H1 (cell line): ENCODE results near the gene PLK3. TPM values are rescaled to one million over a fixed set of nuclear protein-coding genes. Genes with fewer than 3 reads are reported as not detected.
A peak's percentile ranks its signal among the peaks of the same experiment; 100 is the strongest.

ENCODE experiments used
- CTCF ChIA-PET: fragments of 300-600 bp; sonication (Branson Sonifier 250); formaldehyde crosslinking; loops from one replicate; lab custom pipeline; 2021; ENCODE audit not compliant: partially characterized antibody; lab: Charles Lee
- POLR2A ChIA-PET: fragments of 300-600 bp; sonication (Branson Sonifier 250); formaldehyde crosslinking; loops from one replicate; lab custom pipeline; 2021; ENCODE audit warnings: inconsistent platforms; ENCODE audit not compliant: partially characterized antibody; lab: Charles Lee
- DNase-seq, 2 experiments: peaks; one replicate each; pipeline versions ENCODE4 v3.0.0 to v3.0.0-alpha.2; 2010 to 2022; ENCODE audit warnings: low spot score in 2 of 2, low read depth in 1 of 2, mixed read lengths in 1 of 2
- FAIRE-seq: peaks from 2 replicates; lab custom pipeline; 2011; peaks lifted over from hg19 to GRCh38; lab: Jason Lieb, UNC
- H2AFZ ChIP-seq: 2 replicates; pipeline ENCODE4 v1.8.1; 2012; ENCODE audit warnings: low read length, inconsistent platforms
- H2AK5ac ChIP-seq: 2 replicates; pipeline ENCODE4 v1.6.1; 2013; ENCODE audit warnings: low read depth, low read length
- H2BK120ac ChIP-seq: replicated peaks from 2 replicates; pipeline ENCODE3; 2013; ENCODE audit warnings: low read depth, low read length, inconsistent platforms
- H2BK12ac ChIP-seq: 2 replicates; pipeline ENCODE4 v1.6.1; 2013; ENCODE audit warnings: low read depth, low read length
- H2BK15ac ChIP-seq: 2 replicates; pipeline ENCODE4 v1.6.1; 2013; ENCODE audit warnings: low read length
- H2BK20ac ChIP-seq: 2 replicates; pipeline ENCODE4 v1.6.1; 2013; ENCODE audit warnings: low read length
- H2BK5ac ChIP-seq: 2 replicates; pipeline ENCODE4 v1.6.1; 2013; ENCODE audit warnings: low read depth, low read length
- H3K14ac ChIP-seq: 2 replicates; pipeline ENCODE4 v1.6.1; 2013; ENCODE audit warnings: inconsistent platforms; ENCODE audit not compliant: insufficient read length
- H3K18ac ChIP-seq: 2 replicates; pipeline ENCODE4 v1.6.1; 2013; ENCODE audit warnings: low read length; ENCODE audit errors: extremely low read depth
- H3K23ac ChIP-seq: 2 replicates; pipeline ENCODE4 v1.6.1; 2013; ENCODE audit warnings: inconsistent platforms; ENCODE audit not compliant: insufficient read length
- H3K23me2 ChIP-seq: 2 replicates; pipeline ENCODE4 v1.6.1; 2013; ENCODE audit warnings: low read depth, low read length
- H3K27ac ChIP-seq: 2 replicates; pipeline ENCODE4 v1.6.1; 2011; ENCODE audit warnings: low read depth, low read length, inconsistent platforms
- H3K27me3 ChIP-seq, 4 experiments: replicated peaks in 1 of 4; 1 replicate in 1 of 4; 2 replicates in 3 of 4; pipeline versions ENCODE4 v1.6.1 to v1.8.1; 2011 to 2013; ENCODE audit warnings: low read length in 3 of 4, mild to moderate bottlenecking in 3 of 4, inconsistent platforms in 2 of 4, mixed read lengths in 2 of 4, moderate library complexity in 1 of 4; ENCODE audit not compliant: control insufficient read depth in 3 of 4, insufficient read depth in 3 of 4; ENCODE audit errors: extremely low read depth in 1 of 4
- H3K36me3 ChIP-seq, 4 experiments: 2 replicates each; pipeline versions ENCODE4 v1.6.1 to v1.8.1; 2011 to 2013; ENCODE audit warnings: mild to moderate bottlenecking in 4 of 4, low read length in 3 of 4, moderate library complexity in 2 of 4, control low read depth in 1 of 4, inconsistent platforms in 1 of 4; ENCODE audit not compliant: insufficient read depth in 4 of 4, control insufficient read depth in 2 of 4
- H3K4ac ChIP-seq: replicated peaks from 2 replicates; pipeline ENCODE3; 2013; ENCODE audit warnings: low read length, low read depth, mixed read lengths, inconsistent platforms; ENCODE audit not compliant: insufficient read length
- H3K4me1 ChIP-seq, 4 experiments: replicated peaks in 1 of 4; 1 replicate in 1 of 4; 2 replicates in 3 of 4; pipeline versions ENCODE4 v1.6.1 to v1.8.1; 2011 to 2013; ENCODE audit warnings: low read length in 3 of 4, inconsistent platforms in 2 of 4, mixed read lengths in 1 of 4; ENCODE audit not compliant: insufficient read depth in 4 of 4, control insufficient read depth in 3 of 4
- H3K4me2 ChIP-seq, 2 experiments: 2 replicates each; pipeline versions ENCODE4 v1.6.1 to v1.8.1; 2011 to 2013; ENCODE audit warnings: low read depth in 2 of 2, low read length in 2 of 2, control low read depth in 1 of 2, inconsistent platforms in 1 of 2, mild to moderate bottlenecking in 1 of 2; ENCODE audit not compliant: insufficient read depth in 1 of 2
- H3K4me3 ChIP-seq, 4 experiments: fragments of 200-600, 300-600 bp in 1 of 4; sonication (generic), shearing (Covaris generic), sonication (Bioruptor Twin) in 1 of 4; 2 replicates each; pipeline versions ENCODE4 v1.5.1 to v1.8.1; 2011 to 2016; ENCODE audit warnings: low read length in 4 of 4, low read depth in 3 of 4, control low read depth in 2 of 4, inconsistent platforms in 2 of 4, mild to moderate bottlenecking in 2 of 4, mixed read lengths in 1 of 4, moderate library complexity in 1 of 4; ENCODE audit not compliant: insufficient read depth in 2 of 4; ENCODE audit errors: extremely low read depth in 1 of 4
- H3K56ac ChIP-seq: replicated peaks from 2 replicates; pipeline ENCODE3; 2013; ENCODE audit warnings: low read depth, mild to moderate bottlenecking, mixed read lengths, low read length, inconsistent platforms; ENCODE audit not compliant: insufficient read length
- H3K79me1 ChIP-seq: 2 replicates; pipeline ENCODE4 v1.6.1; 2013; ENCODE audit warnings: low read depth, low read length, control low read depth
- H3K79me2 ChIP-seq, 2 experiments: 2 replicates each; pipeline versions ENCODE4 v1.6.1 to v1.8.1; 2012 to 2013; ENCODE audit warnings: low read length in 2 of 2, mild to moderate bottlenecking in 2 of 2, inconsistent platforms in 1 of 2; ENCODE audit not compliant: insufficient read depth in 2 of 2, control insufficient read depth in 1 of 2
- H3K9ac ChIP-seq, 4 experiments: replicated peaks in 1 of 4; 1 replicate in 1 of 4; 2 replicates in 3 of 4; pipeline versions ENCODE4 v1.6.1 to v1.8.1; 2011 to 2013; ENCODE audit warnings: low read depth in 3 of 4, low read length in 3 of 4, control low read depth in 2 of 4, mild to moderate bottlenecking in 2 of 4, moderate library complexity in 2 of 4, inconsistent platforms in 1 of 4; ENCODE audit errors: extremely low read depth in 1 of 4
- H3K9me3 ChIP-seq, 2 experiments: 2 replicates each; pipeline versions ENCODE4 v1.6.1 to v1.8.1; 2012 to 2013; ENCODE audit warnings: mild to moderate bottlenecking in 2 of 2, moderate library complexity in 2 of 2, control low read depth in 1 of 2, inconsistent platforms in 1 of 2, low read depth in 1 of 2, low read length in 1 of 2, mixed read lengths in 1 of 2; ENCODE audit not compliant: insufficient read depth in 2 of 2
- H4K20me1 ChIP-seq, 2 experiments: replicated peaks in 1 of 2; 2 replicates each; pipeline versions ENCODE3 to v1.8.1; 2011 to 2013; ENCODE audit warnings: inconsistent platforms in 2 of 2, low read length in 2 of 2, mild to moderate bottlenecking in 1 of 2; ENCODE audit not compliant: insufficient read depth in 2 of 2, control insufficient read depth in 1 of 2
- H4K5ac ChIP-seq: 2 replicates; pipeline ENCODE4 v1.6.1; 2013; ENCODE audit warnings: low read length, low read depth, mixed read lengths, inconsistent platforms; ENCODE audit not compliant: insufficient read length
- H4K8ac ChIP-seq: 2 replicates; pipeline ENCODE4 v1.8.0; 2013; ENCODE audit warnings: mild to moderate bottlenecking, moderate library complexity, low read length, inconsistent platforms; ENCODE audit not compliant: insufficient read depth; ENCODE audit errors: extremely low read depth
- H4K91ac ChIP-seq: replicated peaks from 2 replicates; pipeline ENCODE3; 2013; ENCODE audit warnings: low read length, mixed read lengths, inconsistent platforms; ENCODE audit not compliant: insufficient read length
- CEBPB ChIP-seq: IDR thresholded peaks from 2 replicates; pipeline ENCODE4 v1.6.1; 2012; ENCODE audit warnings: low read depth, low read length
- EGR1 ChIP-seq: IDR thresholded peaks from 2 replicates; pipeline ENCODE4 v1.6.1; 2011; ENCODE audit warnings: low read depth, low read length, borderline replicate concordance
- EZH2 ChIP-seq: fragments of 200-600 bp; sonication (generic); IDR thresholded peaks from 2 replicates; pipeline ENCODE4 v1.7.1; 2012; ENCODE audit warnings: low read depth, mild to moderate bottlenecking, moderate library complexity, low read length, inconsistent platforms; ENCODE audit not compliant: severe bottlenecking
- FOSL1 ChIP-seq: IDR thresholded peaks from 2 replicates; pipeline ENCODE4 v1.6.1; 2011; ENCODE audit warnings: mild to moderate bottlenecking, low read depth, low read length, moderate library complexity; ENCODE audit not compliant: insufficient read depth
- GTF2F1 ChIP-seq: IDR thresholded peaks from 2 replicates; pipeline ENCODE4 v1.6.1; 2012; ENCODE audit warnings: low read depth, low read length, improper control_type of control experiment, borderline replicate concordance
- KDM1A ChIP-seq: fragments of 200-600, 300-600 bp; sonication (generic); IDR thresholded peaks from 2 replicates; pipeline ENCODE4 v1.7.1; 2016; ENCODE audit warnings: mild to moderate bottlenecking, low read length, borderline replicate concordance
- POLR2A ChIP-seq, 2 experiments: IDR thresholded peaks; 1 replicate in 1 of 2; 2 replicates in 1 of 2; pipeline ENCODE4 v1.6.1; 2011; ENCODE audit warnings: low read depth in 2 of 2, low read length in 2 of 2, mild to moderate bottlenecking in 2 of 2; ENCODE audit errors: control extremely low read depth in 1 of 2
- RBBP5 ChIP-seq: IDR thresholded peaks from 2 replicates; pipeline ENCODE4 v1.7.1; 2012; ENCODE audit warnings: low read depth, mild to moderate bottlenecking, inconsistent platforms, low read length, moderate library complexity, borderline replicate concordance
- RFX5 ChIP-seq: IDR thresholded peaks from 2 replicates; pipeline ENCODE4 v1.6.1; 2011; ENCODE audit warnings: low read depth, low read length, improper control_type of control experiment, borderline replicate concordance
- SIRT6 ChIP-seq: IDR thresholded peaks from one replicate; pipeline ENCODE4 v1.7.1; 2012; ENCODE audit warnings: low read length, inconsistent platforms
- YY1 ChIP-seq: IDR thresholded peaks from 2 replicates; pipeline ENCODE4 v1.6.1; 2011; ENCODE audit warnings: low read depth, mild to moderate bottlenecking, low read length
- WGBS, 2 experiments: shearing (Covaris generic) in 1 of 2; methylation state at CpG; one replicate each; pipeline versions ENCODE4 v1.1.6 to v1.1.7; 2013 to 2015; ENCODE audit warnings: low lambda C conversion rate in 2 of 2, mixed read lengths in 2 of 2, inconsistent platforms in 1 of 2, low coverage in 1 of 2, missing lambda C conversion rate in 1 of 2; ENCODE audit not compliant: insufficient replicate concordance in 2 of 2, insufficient coverage in 1 of 2, insufficient read length in 1 of 2; ENCODE audit errors: extremely low coverage in 1 of 2, missing lambda C conversion rate in 1 of 2; 5-methylcytosine and 5-hydroxymethylcytosine counted together
- polyA plus RNA-seq, 7 experiments: library from polyadenylated mRNA; depleted of rRNA in 3 of 7; stranded (reverse) in 5 of 7; unstranded in 2 of 7; fragments of >200 nt in 5 of 7; fragments of 200-250 nt in 2 of 7; gene quantifications; 1 replicate in 5 of 7; 2 replicates in 1 of 7; 4 replicates in 1 of 7; pipeline versions ENCODE4 v1.2.1 to v1.2.3, GENCODE V29; 2011 to 2013; ENCODE audit warnings: missing spikeins in 2 of 7, mixed read lengths in 2 of 7
- total RNA-seq: library from RNA; stranded (reverse); fragmentation: NEBNext Ultra II Directional; extraction: Animal tissue kit (Norgen Biotek cat#: 25700); gene quantifications from 2 replicates; pipeline ENCODE4 v1.2.1, GENCODE V29; 2021

PLK3 gene
- total and polyA plus RNA-seq, 2 of the 8 experiments (the other 6 are each of a cell fraction or from before 2014, with no cell fraction given): 7.9 to 12.3 TPM

GRCh38 chr1:44786138-44786840 is 13.9 kb upstream of the PLK3 start:
- peak overlapping the region; percentile 64 to 74 for H3K4me2 ChIP-seq
- POLR2A ChIA-PET: interaction anchor here (0.6 to 23.6 kb wide), 11 partner anchors 8 to 60 kb away, joined by 3 to 428 read pairs (median 6); partner anchors contain the start of genes BTBD19, DYNLT4, PLK3 and RNU5D-1
- H2AK5ac ChIP-seq: 0 out of 2 replicates have a peak overlapping the region, but pooled peaks have one; percentile 91
- H3K9me3 ChIP-seq: no peaks in the 10 kb centered on the region
- peak overlapping the region; percentile 60; the same call in 1 of the 2 replicates for H2BK5ac ChIP-seq
- peak overlapping the region; percentile 82; the same call in 1 of the 2 replicates for H4K8ac ChIP-seq
- DNase-seq: peak in 1 of 2 experiments; percentile 94
- H4K91ac ChIP-seq: peak overlapping the region; percentile 90
- CTCF ChIA-PET: interaction anchor here (0.6 to 10.4 kb wide), 29 partner anchors 7 to 815 kb away, joined by 3 to 67 read pairs (median 6); partner anchors contain the start of genes BTBD19, HECTD3, PLK3 and RNU5D-1
- H2AFZ ChIP-seq: peak overlapping the region; percentile 31; the same call in 1 of the 2 replicates
- H3K27ac ChIP-seq: no peak overlapping the region
- 0 out of 2 replicates have a peak, but pooled peaks cover 2% of the 10 kb centered on the region for H3K79me1 ChIP-seq
- no peak overlapping the region for H3K56ac ChIP-seq
- H4K5ac ChIP-seq: peak overlapping the region; percentile 20
- H3K14ac ChIP-seq: no peak overlapping the region
- H2BK20ac ChIP-seq: no peak overlapping the region; the same call in 1 of the 2 replicates
- no peak overlapping the region for H2BK120ac ChIP-seq
- peak overlapping the region; percentile 96; the same call in 1 of the 2 replicates for H2BK12ac ChIP-seq
- H3K4ac ChIP-seq: peak overlapping the region; percentile 69
- H3K4me1 ChIP-seq: peaks cover 4 to 18% (median 14%) of the 10 kb centered on the region in 4 experiments
- no peaks in the 10 kb centered on the region for H4K20me1 ChIP-seq
- H3K27me3 ChIP-seq: peaks cover 0 to 7% (median 2%) of the 10 kb centered on the region in 4 experiments; a peak in 3 of 7 replicates
- H2BK15ac ChIP-seq: peak overlapping the region; percentile 99; the same call in 1 of the 2 replicates
- H3K18ac ChIP-seq: peak overlapping the region; percentile 97
- H3K23me2 ChIP-seq: peaks cover 6% of the 10 kb centered on the region; the same call in 1 of the 2 replicates
- H3K4me3 ChIP-seq: peak overlapping the region; percentile 17 to 58 (median 46)
- WGBS, 2 experiments: 8% methylated on average over 49 of the region's 49 CpGs; no CpG with 5 or more reads in 1 of the 2 experiments
- FAIRE-seq: no peak
- H3K79me2 ChIP-seq: no peaks in the 10 kb centered on the region
- peak overlapping the region in 3 of 4 experiments; percentile 17 to 50 (median 45); a peak in 4 of 7 replicates for H3K9ac ChIP-seq
- H3K23ac ChIP-seq: no peak overlapping the region
- H3K36me3 ChIP-seq: peaks cover 0 to under 1% (median 0%) of the 10 kb centered on the region in 4 experiments; a peak in 1 of 8 replicates
- TF ChIP-seq CEBPB (no peak), YY1 (peak; percentile 49; the same call in 1 of the 2 replicates), EZH2 (no peak), SIRT6 (no peak), EGR1 (no peak), RFX5 (peak; percentile 22; the same call in 1 of the 2 replicates), KDM1A (peak; percentile 24; the same call in 1 of the 2 replicates), FOSL1 (no peak), RBBP5 (0 out of 2 replicates have a peak, but pooled peaks have one; percentile 38), POLR2A (IDR thresholded peaks at IDR 0.05; ENCODE audit: control extremely low read depth in 1 of 2, low read depth in 2 of 2, low read length in 2 of 2) (peak in 1 of 2 experiments; percentile 50; a peak in 1 of 3 replicates), GTF2F1 (no peak)
